OCI-LY7 (cell line): ENCODE results near the gene SH3YL1.

Experiments
- EZH2phosphoT487 ChIP-seq: fragments of 200-600 bp; sonication (generic); IDR thresholded peaks from 2 replicates; pipeline ENCODE4 v1.6.1; 2018; ENCODE audit warnings: low read depth, borderline replicate concordance, mild to moderate bottlenecking, mixed run types, antibody characterized with exemption, low read length, moderate library complexity, mixed read lengths
- TF ChIP-seq, protein P1 (sequence below): fragments of 200-600 bp; sonication (generic); conservative IDR thresholded peaks from 2 replicates; pipeline ENCODE4 v1.5.1; 2014; ENCODE audit warnings: mild to moderate bottlenecking, antibody characterized with exemption, low read length, moderate library complexity, mixed read lengths

DNA sequence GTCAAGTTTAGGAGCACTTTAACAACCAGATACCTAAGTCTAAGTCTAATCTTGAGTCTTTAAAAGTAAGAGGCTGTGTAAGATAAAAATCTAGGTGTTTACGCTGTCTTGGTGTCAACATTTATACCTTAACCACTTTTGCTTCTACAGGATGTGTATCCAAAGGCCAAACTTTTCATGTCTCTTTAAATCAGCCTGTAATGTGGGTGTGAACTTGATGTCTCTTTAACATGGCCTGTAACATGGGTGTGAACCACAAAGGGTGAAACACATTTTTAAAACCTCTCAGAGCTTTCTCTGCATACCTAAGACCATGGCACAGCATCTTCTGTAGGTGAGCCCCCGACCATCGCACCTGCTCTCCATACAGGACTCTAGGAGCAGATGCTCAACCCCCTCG lies 40.4 kb downstream of the SH3YL1 start:
- TF ChIP-seq, protein P1, sequence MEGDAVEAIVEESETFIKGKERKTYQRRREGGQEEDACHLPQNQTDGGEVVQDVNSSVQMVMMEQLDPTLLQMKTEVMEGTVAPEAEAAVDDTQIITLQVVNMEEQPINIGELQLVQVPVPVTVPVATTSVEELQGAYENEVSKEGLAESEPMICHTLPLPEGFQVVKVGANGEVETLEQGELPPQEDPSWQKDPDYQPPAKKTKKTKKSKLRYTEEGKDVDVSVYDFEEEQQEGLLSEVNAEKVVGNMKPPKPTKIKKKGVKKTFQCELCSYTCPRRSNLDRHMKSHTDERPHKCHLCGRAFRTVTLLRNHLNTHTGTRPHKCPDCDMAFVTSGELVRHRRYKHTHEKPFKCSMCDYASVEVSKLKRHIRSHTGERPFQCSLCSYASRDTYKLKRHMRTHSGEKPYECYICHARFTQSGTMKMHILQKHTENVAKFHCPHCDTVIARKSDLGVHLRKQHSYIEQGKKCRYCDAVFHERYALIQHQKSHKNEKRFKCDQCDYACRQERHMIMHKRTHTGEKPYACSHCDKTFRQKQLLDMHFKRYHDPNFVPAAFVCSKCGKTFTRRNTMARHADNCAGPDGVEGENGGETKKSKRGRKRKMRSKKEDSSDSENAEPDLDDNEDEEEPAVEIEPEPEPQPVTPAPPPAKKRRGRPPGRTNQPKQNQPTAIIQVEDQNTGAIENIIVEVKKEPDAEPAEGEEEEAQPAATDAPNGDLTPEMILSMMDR, result no peak
- TF ChIP-seq EZH2phosphoT487, result no peak
